Activated naive CD8-positive, alpha-beta T cell treated with anti-CD3 and anti-CD28 coated beads, Interleukin-2, amount 50 U/mL, for 16 hours (primary cell): ENCODE results near the gene BSCL2.
"Not testable (repeated sequence)": the region's sequence is repeated elsewhere in the genome, so short reads cannot be mapped to it uniquely, and the experiment has no call there.

Experiments
- DNase-seq: peaks from one replicate; pipeline ENCODE4 v3.0.0-alpha.2; 2020; ENCODE audit warnings: low read depth, low spot score

BSCL2 gene

GRCh38 chr11:62656796-62657429 is 50.3 kb downstream of the BSCL2 start:
- no peak for DNase-seq

GRCh38 chr11:62654297-62654696 is 52.9 kb downstream of the BSCL2 start:
- no peak for DNase-seq

GRCh38 chr11:62652161-62653006 is 54.8 kb downstream of the BSCL2 start:
- DNase-seq: no peak

- DNase-seq: not testable (repeated sequence)
Observed at GRCh38 chr11:62650283-62650682, 56.9 kb downstream of the BSCL2 start.

DNA sequence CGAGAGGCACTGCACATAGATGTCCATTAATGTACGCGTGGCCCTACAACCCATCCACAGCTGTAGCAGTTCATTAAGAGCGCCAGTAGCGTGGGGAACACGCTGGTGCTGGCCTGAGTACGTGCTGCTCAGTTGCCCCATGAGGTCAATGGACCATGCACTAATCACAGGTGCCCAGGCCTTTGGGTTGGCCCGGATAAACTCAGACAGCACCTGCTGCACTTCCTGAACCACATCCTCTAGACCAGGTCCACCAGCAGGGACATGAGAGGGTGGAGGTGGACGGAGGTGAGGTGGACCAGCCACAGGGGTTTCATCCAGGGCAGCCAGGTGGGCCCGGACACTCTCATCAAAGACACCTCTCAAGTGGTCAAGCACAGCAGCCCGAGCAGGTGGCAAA is 57.7 kb downstream of the BSCL2 start:
- no peak for DNase-seq

GRCh38 chr11:62648967-62649364 is 58.3 kb downstream of the BSCL2 start:
- DNase-seq: no peak

DNA sequence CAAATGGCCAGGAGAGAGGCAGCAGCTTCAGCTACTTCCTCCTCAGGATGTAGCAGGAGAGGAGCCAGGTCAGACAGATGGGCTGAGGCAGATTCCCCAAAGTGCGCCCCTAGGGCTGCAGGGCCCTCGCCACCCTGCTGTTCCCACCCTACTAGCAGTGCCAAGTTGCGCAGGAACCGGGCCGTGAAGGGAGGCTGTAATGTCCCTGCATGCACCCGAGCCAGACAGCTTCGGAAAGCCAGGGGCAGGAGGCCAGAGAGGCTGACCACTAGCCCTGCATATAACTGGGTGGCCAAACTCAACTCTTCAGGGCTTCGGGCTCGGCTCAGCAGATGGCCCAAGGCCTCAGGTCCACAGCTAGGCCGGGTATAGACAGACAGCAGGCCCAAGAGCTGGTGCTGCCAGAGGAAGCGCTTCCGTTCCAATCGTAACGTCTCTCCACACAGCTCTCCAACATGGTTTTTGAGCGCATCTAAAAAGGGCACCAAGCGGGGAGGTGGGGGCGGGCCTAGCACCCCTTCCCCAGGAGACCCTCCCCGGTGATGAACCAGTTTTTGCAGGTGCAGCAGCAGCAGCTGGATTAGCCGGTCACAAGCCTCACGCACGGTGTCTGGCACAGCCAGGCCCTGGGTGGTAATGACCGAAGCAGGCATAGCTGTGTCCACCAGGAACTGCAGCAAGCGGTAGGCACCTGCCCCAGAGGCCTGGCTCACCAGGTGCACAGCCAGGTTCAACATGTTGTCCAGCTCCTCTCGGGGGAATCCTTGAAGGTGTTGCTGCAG is 58.8 kb downstream of the BSCL2 start:
- DNase-seq: no peak

DNA sequence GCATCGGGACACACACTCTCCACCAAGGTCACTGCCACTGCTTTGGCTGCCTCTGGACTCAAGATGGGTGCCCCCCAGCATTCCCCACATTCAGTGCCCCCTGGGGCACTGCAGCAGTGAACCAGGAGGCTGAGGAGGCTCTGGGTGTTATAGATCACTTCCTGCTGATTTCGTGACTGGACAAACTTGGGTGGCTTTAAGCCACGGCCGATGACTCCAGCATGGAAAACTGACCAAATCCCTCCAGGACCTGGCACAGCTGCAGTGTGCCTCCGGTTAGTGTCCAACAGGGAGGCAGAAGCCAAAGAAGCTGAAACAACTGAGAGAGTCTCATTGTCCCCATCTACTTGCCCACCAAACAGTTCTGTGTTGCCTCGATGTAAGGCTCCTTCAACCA is 59.6 kb downstream of the BSCL2 start:
- DNase-seq: no peak

DNA sequence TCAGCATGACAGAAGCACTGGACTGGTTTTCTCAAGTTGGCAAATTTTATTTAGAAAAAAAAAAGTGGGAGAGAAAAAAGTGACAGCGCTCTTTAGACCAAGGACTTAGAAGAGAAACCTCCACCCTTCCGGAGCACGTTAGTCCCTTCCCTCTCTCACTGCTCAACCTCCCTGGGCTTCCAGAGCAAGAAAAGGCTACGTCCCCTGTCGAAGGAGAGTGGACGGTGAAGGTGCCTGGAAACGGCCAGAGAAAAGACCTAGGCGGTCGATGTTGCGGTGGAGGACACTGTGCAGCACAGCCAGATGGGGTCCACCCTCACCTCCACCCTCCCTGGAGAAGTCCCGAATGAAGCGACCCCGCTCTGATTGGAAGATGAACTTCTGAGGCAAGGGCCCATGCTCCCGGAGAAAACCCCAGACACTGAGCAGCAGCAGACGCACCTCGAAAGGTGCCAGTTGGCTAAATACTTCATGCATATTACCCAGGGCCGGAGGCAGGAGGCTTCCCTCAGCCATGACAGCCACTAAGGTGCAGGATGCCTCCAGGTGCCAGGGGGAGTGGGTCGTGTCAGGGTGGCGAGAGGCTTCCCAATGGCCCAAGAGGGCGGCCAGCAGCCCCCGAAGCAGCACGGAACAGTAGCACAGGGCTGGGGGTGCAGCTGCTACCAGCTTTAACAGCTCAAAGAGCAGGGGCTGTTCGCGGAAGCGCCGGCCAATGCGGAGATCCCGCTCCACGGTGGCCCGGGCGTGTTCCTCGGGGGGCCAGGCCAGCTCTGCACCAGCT is 60.2 kb downstream of the BSCL2 start:
- no peak for DNase-seq

DNA sequence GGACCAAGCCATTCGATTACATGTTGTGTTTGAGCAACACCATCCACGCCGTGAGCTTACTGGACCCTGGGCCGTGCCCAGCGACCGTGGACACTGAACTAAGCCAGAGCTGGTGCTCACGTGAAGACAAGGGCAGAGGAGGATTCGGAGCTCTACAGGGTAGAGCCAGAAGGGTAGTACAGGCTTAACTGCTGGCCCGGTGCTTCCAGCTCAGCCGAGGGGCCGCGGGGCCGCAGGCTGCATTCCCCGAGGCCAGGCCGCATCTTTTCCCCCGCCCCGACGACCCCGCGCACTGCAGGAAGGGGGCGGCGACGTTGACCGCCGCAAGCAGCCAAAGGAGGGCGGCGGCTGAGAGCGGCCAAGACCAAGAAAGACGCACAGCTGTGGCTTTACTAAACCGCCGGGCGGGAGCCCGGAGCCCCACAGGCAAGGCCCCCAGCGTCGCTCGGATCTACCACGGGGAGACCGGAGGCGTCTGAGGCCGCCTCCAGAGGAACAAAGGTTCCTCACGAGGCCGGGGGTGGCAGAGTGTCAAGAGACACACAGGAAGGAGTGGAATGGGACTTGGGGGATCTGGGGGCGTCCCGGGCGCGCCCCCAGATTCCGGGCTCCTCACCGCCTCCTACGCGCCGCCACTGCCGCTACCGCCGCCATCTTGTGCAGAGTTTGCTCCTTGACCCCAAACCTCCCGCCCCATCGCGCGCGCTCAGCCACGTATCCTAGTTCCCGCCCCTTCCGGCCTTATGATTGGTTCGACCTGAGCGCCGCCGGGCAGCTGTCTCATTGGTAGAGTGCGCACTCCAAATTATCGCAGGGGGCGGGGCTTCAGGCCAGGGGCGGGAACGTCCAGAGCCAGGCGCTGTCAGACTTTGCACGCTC is 61.0 kb downstream of the BSCL2 start, which contains the start of gene GANAB:
GANAB (minus strand) TSS at position 668 of the 879 bp plus-strand sequence; CDS start at position 654, 14 bp downstream.
- peak; percentile 99 for DNase-seq

- DNase-seq: no peak
Observed at GRCh38 chr11:62645671-62645945, 61.6 kb downstream of the BSCL2 start.

- DNase-seq: no peak
Observed at GRCh38 chr11:62644220-62644619, 63.0 kb downstream of the BSCL2 start.
